Endometrial microvascular endothelial cells (primary cell): ENCODE results near the gene KLHL25. TPM values are rescaled to one million over a fixed set of nuclear protein-coding genes. Genes with fewer than 3 reads are reported as not detected.

Experiments used
- in situ Hi-C: cut with HindIII; loops from 2 replicates; pipeline ENCODE4 v1.10.0; 2017; ENCODE audit warnings: low sequenced_read_pairs, low pct_unique_long_range_greater_than_20kb; ENCODE audit errors: inconsistent ontology term
- total RNA-seq: library from RNA; depleted of rRNA; stranded (reverse); fragments of >200 nt; gene quantifications from one replicate; pipeline ENCODE4 v1.2.3, GENCODE V29; 2015; ENCODE audit errors: inconsistent ontology term

The KLHL25 gene
- total RNA-seq, 1 donor from 2014 or later: 5.2 TPM

GRCh38 chr15:85781099-85781498 lies 13.6 kb downstream of the KLHL25 start:
- in situ Hi-C loops: no loop called here

GRCh38 chr15:85780225-85780985 lies 14.3 kb downstream of the KLHL25 start:
- in situ Hi-C loops: no loop called here

DNA sequence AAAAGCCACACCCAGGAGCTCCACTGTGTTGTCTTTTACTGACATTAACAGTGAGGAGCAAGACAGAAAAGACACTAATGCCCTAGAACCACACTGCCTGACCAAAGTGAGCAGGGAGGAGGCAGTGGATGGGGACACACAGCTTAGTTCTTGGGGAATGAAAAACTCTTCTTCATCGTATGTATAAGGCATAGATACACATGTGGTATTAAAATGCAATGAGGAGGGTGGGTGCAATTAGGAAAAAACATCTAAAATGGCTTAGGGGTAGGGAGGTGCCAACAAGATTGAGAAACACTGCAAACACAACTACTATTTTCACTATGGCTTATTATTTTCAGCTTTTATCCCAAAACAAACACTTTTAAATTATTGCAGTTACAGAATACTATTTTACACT lies 15.5 kb downstream of the KLHL25 start:
- in situ Hi-C loops: no loop called here

DNA sequence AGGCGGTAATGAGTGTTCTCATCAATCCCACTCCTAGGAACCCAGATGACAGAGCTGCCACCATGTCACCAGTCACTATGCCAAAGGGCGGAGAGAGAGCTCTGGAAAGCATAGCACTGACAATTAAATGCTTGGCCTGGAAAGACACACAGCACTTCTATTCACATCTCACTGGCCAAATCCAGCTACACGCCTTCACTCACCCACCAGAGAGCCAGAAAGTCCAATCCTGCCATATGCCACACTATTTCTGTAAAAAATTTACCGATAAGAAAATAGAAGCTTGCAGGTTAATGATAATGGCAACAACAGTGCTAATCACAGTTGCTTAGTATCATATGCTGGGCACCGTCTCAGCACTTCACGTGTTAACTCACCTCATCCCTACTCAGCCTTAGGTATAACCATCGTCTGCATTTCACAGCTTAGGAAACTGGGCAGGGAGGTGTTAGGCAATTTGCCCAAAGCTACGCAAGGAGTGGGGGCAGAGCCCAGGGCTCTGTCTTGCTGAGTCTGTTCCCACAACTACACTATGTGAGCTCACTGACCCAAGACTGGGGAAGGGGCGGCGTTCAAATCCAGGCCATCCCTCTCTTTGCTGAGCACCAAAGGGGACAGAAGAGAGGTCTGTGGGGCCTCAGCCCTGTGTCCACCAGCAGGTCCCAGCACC lies 16.5 kb downstream of the KLHL25 start:
- in situ Hi-C loops: no loop called here

GRCh38 chr15:85777250-85778106 lies 17.2 kb downstream of the KLHL25 start:
- in situ Hi-C loops: no loop called here

GRCh38 chr15:85773970-85774369 lies 20.8 kb downstream of the KLHL25 start:
- in situ Hi-C loops: no loop called here

GRCh38 chr15:85773249-85773648 lies 21.5 kb downstream of the KLHL25 start:
- in situ Hi-C loops: no loop called here

DNA sequence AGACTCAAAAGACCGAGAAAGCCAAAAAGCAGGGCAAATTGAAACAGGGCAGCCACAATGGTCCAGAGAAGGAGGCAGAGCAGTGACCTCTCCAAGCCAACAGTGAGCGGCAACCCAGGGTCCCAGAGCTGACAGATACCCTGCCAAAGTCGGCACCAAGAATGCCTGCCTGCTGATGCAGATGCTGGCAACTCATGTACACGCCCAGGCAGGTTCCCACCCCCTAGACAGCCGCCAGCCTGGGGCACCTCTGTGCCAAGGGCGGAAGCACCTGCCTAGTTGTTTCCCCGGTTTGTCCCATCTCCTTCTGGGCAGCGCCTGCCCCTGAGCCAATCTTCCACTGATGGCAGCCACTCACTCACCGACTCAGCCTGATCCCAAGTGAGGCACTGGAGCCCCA lies 22.1 kb downstream of the KLHL25 start:
- in situ Hi-C loops: no loop called here

- in situ Hi-C loops: no loop called here
Observed at GRCh38 chr15:85771781-85772445, 22.8 kb downstream of the KLHL25 start.

DNA sequence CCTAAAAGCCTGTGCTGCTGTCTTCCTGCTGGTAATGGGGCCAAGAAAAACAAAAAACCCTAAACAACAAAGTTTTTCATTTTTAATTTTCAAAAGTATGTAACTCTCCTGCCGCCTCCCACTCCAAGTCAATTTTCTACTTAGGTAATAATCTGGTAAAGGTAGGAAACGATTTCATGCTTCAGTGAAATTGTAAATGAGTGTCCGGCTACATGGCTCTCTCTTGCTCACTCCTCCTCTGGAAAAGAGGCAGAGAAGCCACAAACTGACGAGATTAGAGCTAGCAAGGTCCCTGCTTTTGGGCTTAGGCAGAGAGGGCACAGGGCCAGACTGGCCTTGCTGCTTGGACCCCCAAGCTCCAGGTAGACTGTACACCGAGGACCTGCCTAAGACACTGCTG lies 23.5 kb downstream of the KLHL25 start:
- in situ Hi-C loops: no loop called here

- in situ Hi-C loops: no loop called here
Observed at GRCh38 chr15:85770096-85771041, 24.4 kb downstream of the KLHL25 start.

DNA sequence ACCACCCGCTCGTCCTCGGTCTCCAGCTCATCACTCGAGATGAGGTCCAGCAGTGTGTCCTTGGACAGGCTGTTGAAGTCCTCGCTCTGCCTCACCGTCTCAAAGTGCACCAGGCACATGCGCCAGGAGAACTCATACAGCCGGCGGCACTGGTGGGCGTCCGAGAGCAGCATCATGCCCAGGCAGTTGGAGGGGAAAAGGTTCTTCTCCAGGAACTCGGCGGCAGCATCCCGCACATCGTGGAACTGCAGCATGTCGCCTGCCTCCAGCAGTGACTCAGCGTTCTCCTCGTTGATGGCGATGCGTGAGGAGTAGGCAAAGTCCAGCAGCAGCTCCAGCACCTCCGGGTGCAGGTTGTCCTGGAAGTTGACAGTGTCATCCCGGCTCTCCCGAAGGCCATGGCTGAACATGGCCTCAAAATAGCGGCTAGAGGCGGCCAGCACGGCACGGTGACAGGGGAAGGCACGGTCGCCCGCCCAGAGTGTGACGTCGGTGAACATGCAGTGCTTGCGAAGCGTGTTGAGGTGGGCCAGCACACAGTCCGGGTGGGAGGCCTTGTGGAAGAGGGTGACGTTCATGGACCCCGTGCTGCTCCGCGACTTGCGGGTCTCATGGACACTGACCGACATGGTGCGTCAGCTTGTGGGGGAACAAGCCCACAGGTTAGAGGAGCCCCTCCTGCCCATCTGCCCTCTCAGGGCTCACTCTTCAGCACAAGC lies 25.4 kb downstream of the KLHL25 start:
- in situ Hi-C loops: no loop called here

DNA sequence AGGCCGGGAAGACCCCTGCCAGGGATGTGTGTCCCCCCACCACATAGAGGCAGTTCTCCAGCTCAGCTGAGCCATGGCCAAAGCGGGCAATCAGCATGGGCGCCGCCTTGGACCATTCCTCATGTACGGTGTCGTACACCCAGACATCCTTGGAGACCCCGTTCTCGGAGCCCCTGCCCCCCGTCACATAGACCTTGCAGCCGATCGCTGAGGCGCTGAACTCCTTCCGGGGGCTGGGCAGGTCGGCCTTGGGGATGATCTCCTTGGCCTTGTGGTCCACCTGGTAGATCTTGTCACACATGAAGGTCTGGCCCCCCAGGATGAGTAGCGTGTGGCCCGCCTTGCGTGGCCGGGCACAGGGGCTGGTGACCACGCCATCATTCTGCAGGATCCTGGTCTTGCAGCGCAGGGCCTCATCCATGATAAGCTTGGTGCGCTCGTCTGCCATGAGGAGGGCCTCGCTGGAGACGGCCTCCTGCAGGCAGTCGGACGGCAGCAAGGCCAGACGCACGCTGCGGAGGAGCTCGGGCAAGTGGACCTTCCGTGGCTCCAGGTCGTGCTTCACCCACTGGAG lies 26.0 kb downstream of the KLHL25 start:
- in situ Hi-C loops: no loop called here

DNA sequence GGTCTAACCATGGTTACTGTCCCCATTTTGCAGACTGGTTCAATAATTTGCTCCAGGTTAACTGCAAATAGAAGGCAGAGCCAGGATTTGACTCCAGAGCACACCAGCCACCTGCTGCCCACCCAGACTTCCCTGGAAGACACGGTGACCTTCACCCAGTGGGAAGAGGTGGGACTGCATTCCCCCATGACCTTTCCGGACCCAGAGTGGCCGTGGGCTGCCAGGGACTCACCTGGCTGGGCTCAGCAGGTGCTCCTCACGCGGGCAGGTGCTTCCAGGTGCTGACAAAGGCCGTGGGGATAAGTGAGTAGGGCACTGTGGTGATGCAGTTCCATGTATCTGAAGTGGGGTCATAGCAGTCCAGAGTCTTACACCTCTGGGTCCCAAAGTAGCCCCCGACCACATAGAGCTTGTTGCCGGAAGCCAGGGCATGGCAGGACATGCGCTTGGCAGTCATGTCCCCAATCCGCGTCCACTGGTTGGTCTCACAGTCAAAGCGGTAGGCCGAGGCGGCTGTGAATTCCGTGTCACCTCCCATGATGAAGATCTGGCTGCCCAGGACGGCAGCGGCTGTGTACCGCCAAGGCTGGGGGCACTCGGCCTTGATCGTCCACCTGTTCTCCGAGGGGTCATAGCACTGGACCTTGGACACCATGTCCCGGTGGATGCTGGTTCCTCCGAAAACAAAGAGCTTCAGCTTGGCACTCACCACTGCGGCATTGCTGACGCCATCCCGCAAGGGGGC lies 26.8 kb downstream of the KLHL25 start:
- in situ Hi-C loops: no loop called here

DNA sequence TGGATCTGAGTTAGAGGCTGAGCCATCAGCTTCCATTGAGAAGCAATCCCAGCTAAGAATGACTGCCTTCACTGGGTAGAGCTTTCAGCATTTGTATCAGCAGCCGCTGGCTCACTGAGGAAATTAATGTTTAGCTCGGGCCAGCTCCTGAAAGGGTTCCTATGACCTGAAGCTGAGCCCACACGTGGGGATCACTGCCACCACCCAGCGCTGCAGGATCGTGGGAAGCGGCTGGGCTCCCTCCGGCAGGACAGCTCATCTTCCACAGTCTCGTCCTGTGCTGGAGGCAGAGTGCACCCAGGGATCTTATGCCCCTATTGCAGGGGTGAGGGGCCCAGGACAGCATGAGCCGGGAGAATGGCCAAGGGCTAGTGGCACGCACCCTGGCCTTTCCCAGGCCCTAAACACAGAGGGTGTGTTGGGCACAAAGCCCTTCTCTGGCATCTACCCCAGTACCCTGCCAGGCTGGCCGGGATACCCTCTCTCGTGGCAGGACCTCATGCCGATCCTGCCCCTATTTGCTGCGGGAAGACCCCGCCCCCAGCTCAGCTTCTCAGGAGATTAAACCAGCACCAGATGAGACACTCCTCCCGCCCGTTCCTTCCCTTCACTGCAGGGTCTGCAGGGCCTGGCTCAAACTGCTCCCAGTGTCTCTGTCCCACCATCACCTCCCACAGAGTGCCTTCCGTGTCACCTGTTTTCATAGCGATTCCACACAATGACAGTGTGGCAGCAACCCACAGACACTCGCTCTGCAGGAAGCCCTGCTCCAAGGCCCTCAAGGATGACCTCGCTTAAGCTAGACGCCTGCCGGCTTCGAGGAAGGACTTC lies 28.5 kb downstream of the KLHL25 start:
- in situ Hi-C loops: no loop called here
